AG10803 (cell line): ENCODE results near the gene ADGRA3.

ENCODE experiments used
- DNase-seq: peaks from one replicate; pipeline ENCODE4 v3.0.0; 2010; ENCODE audit warnings: low read depth
- H3K4me3 ChIP-seq: 2 replicates; pipeline ENCODE4 v1.5.1; 2011; ENCODE audit warnings: mild to moderate bottlenecking, low read length, control low read depth
- TF ChIP-seq, protein P1 (sequence below): conservative IDR thresholded peaks from 2 replicates; pipeline ENCODE4 v1.5.1; 2011; ENCODE audit warnings: mild to moderate bottlenecking, low read length, control low read depth, inconsistent platforms

ADGRA3 gene

GRCh38 chr4:22413471-22413870 is 102.4 kb downstream of the ADGRA3 start:
- no peak overlapping the region for H3K4me3 ChIP-seq
- TF ChIP-seq, protein P1, sequence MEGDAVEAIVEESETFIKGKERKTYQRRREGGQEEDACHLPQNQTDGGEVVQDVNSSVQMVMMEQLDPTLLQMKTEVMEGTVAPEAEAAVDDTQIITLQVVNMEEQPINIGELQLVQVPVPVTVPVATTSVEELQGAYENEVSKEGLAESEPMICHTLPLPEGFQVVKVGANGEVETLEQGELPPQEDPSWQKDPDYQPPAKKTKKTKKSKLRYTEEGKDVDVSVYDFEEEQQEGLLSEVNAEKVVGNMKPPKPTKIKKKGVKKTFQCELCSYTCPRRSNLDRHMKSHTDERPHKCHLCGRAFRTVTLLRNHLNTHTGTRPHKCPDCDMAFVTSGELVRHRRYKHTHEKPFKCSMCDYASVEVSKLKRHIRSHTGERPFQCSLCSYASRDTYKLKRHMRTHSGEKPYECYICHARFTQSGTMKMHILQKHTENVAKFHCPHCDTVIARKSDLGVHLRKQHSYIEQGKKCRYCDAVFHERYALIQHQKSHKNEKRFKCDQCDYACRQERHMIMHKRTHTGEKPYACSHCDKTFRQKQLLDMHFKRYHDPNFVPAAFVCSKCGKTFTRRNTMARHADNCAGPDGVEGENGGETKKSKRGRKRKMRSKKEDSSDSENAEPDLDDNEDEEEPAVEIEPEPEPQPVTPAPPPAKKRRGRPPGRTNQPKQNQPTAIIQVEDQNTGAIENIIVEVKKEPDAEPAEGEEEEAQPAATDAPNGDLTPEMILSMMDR = no peak
- no peak for DNase-seq

DNA sequence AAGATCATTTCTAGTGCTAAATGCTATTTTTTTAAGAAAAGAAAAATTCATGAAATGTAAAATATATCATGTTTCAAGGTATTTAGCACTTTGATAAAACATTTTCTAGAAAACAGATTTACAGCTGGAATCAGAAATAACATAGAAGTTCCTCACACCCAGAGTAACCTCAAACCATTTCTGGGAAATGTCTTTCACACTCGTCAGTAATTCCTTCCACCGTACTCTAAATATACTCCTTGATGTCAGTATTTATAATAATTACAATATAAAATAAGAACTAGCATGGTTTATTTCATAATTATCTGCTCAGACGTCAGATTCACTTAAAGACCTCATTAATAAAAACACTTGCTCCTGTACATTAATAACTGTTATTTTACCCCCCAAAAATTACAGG is 103.9 kb downstream of the ADGRA3 start:
- no peak for DNase-seq
- no peak overlapping the region for H3K4me3 ChIP-seq
- TF ChIP-seq, protein P1 = no peak

GRCh38 chr4:22410645-22411247 is 105.1 kb downstream of the ADGRA3 start:
- TF ChIP-seq, protein P1 = peak; percentile 63
- DNase-seq = peak; percentile 17
- H3K4me3 ChIP-seq = no peak overlapping the region

GRCh38 chr4:22408474-22408873 is 107.4 kb downstream of the ADGRA3 start:
- no peak overlapping the region for H3K4me3 ChIP-seq
- DNase-seq = no peak
- TF ChIP-seq, protein P1 = no peak

DNA sequence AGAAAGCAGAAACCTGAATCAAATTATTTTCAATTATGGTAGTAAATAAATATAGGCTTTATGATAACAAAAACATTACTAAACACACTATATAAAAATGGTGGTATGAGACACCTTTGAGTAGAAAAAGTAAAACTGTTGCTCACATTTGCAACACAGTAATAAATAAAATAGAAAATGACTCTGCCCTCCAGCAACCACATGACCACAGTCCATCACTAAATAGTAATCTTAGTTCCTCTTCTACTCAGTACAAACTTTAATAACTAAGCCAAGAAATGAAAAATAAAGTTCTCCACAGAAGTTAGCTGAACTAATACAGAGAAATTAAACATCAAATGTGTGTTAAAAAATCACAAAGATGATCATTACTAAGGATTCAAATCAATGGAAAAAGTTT is 108.5 kb downstream of the ADGRA3 start:
- no peak overlapping the region for H3K4me3 ChIP-seq
- DNase-seq = no peak
- TF ChIP-seq, protein P1 = no peak

DNA sequence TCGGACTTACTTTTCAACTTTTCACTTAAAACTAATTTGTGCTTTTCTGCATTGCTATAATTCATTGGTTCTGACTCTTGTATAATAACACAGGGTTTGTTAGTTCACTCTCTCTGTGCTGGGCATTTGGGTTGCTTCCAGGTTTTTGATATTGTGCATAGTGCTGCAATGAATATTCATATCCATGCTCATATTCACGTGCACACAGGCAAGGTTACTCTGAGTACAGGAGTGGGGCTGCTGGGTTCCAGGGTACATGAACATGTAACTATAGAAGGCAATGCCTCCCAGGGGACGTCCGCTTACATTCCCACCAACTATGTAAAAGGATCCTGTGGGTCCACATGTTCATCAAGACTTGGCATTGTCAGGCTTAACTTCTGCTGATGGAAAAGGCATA is 117.2 kb downstream of the ADGRA3 start:
- no peak for DNase-seq
- TF ChIP-seq, protein P1 = no peak
- H3K4me3 ChIP-seq = no peak overlapping the region

DNA sequence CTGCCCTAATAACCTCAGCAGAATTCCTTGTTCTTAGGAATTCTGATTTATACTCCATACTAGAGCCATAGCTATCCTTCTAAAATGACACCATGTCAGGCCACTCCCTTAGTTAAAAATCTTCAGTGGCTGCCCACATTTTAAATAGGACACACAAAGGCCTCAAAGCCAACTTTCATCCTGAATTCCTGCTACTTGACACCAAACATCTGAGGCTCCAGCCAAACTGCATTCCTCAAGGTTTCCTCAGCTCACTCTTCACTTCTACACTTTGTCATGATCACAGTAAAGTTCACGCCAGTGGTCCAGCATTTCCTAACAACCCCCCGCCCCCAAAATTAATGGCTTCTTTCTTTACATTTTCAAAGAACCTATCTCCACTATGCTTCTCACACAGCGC is 124.3 kb downstream of the ADGRA3 start:
- H3K4me3 ChIP-seq = no peak overlapping the region
- DNase-seq = peak; percentile 72
- TF ChIP-seq, protein P1 = no peak
